IPS DF 19.7 (cell line): Measurements from ENCODE around the gene OTX1.

ENCODE experiments used
- DNase-seq: peaks from one replicate; pipeline ENCODE4 v3.0.0-alpha.2; 2013; ENCODE audit warnings: low read depth, low spot score

The OTX1 gene

DNA sequence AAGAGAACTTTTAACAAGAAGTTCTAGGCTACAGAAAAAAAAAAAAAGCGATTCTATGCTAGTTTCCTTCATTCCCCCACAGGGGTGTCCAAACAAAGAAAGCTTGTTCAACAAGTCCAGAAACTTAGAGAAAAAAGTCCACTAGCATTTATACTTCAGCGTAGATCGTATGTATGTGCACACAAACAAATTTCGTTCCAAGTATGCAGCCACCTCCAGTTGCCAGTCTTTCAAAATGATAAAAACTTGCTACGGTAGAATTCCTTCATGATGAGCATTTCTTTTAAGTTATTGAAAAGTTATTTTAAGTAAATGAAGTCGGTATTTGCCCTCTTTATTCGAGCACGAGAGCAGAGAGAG, 3.7 kb upstream of the OTX1 start:
- DNase-seq = no peak

DNA sequence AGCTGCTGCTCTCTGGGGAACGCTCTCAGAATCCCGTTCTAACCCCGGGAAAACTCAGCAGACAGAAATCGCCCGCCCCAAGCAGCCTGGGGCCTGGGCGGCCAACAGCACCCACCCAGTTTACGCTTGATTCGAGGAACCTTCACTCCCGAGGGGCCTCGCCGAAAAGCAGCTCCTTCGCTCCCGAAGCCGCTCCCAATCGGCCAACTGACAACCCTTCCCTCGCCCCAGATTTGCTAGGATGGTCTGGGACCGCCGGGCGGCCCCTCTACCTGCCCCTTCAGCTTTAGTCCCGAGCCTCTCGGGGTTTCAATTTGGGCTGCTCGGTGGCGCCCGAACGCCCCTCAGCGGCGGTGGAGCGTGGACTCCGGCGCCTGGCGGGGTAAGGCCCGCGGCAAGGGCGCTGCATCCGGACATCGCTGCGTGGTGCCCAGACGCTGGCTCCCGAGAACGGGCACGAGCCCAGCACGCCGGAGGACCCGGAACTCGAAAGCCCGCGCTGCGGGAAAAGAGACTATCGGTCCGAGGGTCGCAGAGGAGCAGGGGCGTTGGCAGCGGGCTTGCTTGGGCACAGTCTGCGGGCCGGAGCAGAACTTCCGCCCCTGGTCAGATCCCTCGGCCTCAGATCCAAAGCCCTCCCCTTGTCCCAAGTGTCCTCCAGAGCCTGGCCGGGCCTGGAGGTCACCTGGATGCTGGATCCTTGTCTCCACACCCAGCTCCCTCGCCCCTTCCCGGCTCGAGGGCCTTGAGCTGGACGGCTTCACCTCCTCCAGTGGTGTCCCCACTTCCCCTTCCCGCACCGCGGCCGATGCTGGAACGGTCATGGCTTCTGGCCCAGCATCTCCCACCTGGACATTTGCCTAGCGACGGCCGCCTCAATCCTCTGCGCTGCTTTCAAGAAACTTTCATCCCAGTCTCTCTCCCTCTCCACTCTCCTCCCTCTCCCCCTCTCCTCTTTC, 3.0 kb upstream of the OTX1 start:
- no peak for DNase-seq

DNA sequence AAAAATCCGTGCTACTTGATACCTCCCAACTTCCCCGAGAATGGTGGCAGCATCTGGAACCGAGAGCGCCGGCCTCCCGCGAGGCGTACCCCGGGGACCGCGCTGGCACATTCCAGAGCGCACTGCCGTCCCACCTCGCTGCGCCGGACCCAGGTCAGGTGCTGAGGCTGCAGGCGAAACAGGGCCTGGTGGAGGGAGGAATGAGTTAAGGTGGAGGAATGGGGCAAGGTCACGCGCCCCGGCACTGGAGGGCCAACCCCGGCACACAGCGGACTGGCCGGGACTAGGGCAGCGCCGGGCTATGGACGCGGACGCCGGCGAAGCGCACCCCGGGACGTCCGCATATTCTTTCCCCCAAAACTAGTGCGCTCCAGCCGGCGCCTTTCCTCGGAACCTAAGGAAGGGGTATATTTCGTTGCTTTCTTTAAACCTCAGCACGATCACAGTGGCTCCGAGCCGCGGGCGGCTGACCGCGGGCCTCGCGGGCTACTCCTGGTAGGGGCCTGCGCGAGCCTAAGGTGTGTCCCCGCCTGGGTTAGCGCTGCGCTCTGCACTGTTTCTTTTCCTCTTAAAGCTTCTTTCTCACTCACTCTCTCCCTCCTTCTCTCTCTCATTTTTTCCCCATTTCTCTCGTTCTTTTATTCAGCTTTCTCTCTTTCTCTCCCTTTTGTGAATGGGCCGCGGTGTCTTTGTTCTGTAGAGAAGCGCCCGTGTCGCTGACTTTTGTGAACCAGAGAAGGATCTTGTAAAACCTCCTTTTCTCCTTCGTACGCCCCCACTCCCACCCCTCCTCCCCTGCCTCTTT, 2.1 kb upstream of the OTX1 start:
- DNase-seq = no peak

DNA sequence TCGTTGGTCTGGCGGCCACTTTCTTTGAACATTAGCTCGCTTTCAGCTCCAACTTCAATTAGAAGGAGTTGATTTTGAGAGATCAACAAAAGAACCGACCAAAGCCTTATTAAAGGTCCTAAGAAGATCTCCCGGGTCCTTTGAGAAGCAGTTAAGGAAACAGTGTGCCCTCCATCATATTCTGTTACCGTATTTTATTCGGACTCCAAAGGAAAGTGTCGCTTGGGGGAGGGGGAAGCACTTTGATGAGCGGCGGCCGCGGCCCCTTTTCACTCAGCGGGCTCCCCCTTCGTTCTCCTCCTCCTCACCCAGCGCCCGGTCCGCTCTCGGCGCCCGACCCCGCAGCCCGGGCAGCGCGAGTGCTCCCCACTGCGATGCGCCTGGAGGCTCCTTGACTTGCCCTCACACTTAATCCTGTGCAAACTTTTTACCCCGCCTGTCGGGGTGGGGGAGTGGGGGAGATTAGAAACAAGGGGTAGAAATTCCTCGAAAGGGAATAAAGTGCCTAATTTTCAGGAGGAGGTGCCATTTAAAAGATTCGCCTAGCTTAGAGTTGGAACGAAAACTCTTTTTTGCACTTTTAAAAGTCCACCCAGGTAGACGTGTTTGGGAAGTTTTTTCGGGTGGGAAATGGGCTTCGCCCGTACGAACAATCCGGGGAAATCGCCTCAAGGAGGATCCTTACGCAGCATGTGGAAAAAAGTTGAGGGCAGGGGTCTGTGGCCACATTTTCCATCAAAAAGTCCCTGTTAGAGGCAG, 1.2 kb upstream of the OTX1 start:
- DNase-seq = no peak

DNA sequence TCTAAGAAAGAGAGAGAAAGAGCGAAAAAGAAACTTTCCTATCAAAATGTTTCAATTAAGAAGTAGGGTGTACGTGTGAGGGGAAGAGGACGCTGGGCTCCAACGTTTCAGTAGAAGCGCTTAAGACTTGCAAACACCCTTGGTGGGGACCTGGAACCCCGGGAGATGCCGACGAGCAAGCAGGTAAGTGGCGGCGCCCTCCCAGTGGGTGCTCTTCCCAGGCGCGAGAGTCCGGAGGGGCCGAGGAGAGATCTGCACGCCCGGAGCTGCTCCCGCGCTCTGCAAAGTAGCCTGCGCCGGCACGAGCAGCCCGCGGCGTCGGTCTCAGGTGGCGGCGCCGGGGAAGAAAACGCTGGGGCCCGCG, 678 bp upstream of the OTX1 start:
- no peak for DNase-seq

DNA sequence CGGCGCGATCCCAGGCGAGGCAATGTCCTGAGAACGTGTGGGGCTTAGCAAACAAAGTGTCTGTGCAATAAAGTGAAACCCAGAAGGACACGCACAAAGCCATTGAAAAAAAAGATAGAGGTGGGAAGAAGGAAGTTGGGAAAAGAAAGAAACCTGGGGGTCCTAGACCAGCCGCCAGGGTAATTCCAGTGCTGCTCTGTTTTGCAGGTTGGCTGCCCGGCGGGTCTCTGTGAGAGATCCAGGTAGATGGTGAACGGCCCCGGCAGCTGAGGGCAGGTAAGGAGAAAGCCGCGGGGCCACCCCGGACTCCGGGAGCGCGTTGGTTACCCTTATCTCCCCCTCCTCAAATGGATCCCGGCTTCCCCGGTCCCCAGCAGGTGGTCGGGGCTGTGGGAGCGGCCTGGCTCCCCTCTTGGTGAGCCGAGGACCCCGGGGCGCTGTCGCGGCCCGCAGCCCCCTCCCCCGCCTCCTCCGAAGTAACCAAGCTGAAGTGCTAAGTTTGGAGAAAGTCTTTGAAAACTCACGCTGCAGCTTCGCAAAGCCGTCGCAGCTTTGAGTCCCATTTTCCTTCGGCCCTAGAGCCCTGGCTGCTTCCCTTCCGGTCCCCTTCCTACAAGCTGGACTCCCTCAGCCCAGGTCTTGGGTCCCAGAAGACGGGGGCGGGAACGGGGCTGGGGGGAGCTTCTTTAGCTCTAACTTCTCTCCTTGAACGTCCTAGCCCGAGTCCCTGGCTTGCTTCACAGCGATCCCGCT, 588 bp downstream of the OTX1 start:
- DNase-seq = no peak

DNA sequence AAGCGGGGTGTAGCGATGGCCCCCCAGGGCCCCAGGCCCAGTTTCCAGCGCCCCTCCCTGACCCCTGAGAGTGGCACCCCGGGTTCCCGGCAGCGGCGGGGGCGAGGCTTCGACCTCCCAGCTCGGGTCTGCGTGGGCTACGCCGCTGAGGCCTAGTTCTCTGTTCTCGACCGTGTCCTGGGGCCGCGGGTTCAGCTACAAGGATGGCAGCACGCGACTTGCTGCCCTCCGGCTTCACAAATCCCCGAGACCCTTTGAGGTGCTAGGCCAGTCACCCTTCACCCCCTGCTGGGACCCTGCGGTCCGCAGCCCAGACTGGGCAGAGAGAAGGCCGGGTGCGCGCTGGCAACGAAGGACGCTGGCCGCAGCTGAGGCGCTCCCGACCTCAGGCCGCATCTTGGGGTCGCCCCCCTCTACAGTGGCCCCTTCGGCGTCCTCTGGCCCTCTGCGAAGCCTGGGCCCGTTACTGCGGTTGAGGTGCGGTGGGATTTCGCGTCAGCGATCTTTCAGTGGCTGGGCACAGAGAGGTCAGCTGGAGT, 1.2 kb downstream of the OTX1 start:
- DNase-seq = no peak

DNA sequence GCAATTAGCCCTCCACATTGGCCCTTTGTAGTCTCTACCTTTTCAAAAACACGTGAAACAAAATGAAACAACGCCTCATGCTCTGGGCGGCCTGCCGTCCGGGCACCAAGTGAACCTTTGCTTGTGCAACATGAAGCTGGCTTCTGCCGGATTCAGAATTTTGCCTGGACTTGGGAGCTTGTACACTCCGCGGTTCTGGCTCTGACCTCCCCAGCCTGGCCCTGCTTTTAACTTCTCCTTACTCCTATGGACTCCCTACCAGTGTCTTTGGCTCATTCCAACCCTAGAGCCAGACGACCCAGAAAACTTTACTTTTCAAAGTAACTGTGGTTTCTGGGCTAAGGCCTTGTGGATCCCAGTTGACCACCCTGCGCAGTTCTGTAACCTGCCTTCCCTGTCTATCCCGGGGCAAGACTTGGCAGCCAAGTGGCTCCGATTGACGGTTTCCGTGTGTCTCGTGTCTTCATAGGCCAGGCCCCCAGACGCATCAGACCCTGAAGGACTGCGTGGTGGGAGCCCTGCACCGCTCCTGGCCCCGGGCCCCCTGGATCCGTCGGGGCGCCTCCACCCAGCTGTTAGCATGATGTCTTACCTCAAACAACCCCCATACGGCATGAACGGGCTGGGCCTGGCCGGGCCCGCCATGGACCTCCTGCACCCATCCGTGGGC, 1.9 kb downstream of the OTX1 start:
- no peak for DNase-seq

DNA sequence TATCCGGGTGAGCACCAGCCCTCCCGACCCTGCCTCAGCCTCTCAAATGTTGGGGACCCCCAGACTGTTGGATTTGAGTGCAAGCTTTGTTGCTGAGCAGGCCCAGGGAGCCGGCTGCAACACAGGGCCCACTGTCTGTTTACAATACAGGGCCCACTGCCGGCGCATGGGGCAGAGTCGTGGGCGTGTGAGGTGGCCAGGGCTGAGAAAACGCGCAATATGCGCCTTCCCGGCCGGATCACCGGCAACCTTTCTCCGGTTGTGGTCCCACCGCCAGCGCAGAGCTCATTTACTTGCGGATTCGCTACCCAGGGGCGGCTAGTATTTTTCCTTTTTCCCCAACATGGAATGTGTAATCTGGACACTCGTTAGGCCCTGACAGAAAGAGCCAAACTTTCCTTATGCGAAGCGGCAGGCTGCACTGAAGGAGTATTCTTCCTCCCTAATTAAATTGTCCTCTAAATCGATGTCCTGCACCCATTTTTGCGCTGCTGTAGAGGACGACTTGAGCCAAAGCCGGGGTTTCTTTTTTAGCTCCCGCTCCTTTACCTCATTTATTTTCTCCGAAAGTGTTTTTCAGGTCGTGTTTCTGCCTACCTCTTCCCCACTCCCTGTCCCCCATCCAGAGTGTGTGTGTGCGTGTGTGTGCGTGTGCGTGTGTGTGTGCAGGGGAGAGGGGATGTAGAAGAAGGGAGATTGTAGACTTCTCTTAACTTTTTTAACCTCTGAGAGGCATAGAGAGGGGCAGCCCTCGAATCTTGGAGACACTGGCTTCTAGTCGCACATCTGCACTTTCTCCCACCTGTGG, 2.7 kb downstream of the OTX1 start:
- DNase-seq = no peak

DNA sequence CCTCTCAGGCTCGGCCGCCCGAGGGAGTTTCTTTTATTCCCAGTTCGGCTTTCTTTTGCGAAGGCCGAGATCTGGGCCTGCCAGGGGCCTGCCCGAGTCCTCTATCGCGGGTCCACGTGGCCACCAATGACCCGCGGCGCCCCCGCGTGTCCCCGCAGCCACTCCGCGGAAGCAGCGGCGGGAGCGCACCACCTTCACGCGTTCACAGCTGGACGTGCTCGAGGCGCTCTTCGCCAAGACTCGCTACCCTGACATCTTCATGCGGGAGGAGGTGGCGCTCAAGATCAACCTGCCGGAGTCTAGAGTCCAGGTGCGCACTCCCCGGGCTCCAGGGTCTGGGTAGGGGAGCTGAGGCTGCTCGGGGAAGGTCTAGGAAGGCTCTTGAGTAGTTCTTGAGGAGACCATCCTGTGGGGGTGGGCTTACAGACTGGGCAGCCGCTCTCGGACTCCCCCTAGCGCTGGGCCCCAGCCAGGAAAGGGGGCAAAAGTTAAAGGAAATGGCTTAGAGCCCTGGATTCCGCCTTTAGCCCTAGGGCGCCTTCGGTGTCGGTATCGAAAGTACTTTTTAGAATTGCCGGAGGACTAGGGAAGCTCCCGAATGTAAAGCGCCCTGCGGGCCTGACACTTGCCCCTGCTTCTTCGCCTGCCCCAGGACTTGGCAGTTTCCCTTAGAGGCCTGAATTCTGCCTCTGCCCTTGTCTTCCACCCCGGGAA, 3.4 kb downstream of the OTX1 start:
- no peak for DNase-seq

DNA sequence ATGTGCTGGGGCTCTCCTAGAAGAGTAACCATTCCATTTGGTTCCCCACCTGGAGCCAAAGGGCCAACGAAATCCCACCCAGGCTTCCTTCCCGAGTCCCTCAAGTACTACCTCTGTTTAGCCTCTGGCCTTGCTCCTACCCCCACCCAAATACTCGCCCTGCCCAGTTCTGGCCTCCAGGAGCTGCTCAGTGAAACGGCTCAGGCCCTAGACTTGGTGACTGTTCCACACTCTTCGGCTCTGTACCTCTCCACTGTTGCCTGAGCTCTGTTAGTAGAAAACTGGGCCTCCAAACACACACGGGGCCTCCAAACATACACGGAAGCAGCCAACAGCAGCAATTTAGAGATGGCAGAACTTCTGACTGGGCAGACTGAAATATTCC, 4.2 kb downstream of the OTX1 start:
- no peak for DNase-seq

DNA sequence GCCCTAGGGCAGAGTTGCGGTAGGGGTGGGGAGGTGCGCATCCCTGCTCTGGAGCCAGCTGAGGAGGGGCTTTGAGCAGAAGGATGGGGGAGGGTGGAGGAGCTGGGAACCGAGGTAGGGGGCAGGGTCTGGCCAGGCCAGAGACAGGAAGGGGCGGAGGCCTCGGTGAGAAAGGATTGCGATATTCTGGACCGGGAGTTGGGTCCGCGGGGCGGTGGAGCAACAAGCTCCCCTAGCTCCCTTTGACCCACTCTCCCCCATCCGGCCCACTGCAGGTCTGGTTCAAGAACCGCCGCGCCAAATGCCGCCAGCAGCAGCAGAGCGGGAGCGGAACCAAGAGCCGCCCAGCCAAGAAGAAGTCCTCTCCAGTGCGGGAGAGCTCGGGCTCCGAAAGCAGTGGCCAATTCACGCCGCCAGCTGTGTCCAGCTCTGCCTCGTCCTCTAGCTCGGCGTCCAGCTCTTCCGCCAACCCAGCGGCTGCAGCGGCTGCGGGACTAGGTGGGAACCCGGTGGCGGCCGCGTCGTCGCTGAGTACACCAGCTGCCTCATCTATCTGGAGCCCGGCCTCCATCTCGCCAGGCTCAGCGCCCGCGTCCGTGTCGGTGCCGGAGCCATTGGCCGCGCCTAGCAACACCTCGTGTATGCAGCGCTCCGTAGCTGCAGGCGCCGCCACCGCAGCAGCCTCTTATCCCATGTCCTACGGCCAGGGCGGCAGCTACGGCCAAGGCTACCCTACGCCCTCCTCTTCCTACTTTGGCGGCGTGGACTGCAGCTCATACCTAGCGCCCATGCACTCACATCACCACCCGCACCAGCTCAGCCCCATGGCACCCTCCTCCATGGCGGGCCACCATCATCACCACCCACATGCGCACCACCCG, 4.8 kb downstream of the OTX1 start:
- no peak for DNase-seq

DNA sequence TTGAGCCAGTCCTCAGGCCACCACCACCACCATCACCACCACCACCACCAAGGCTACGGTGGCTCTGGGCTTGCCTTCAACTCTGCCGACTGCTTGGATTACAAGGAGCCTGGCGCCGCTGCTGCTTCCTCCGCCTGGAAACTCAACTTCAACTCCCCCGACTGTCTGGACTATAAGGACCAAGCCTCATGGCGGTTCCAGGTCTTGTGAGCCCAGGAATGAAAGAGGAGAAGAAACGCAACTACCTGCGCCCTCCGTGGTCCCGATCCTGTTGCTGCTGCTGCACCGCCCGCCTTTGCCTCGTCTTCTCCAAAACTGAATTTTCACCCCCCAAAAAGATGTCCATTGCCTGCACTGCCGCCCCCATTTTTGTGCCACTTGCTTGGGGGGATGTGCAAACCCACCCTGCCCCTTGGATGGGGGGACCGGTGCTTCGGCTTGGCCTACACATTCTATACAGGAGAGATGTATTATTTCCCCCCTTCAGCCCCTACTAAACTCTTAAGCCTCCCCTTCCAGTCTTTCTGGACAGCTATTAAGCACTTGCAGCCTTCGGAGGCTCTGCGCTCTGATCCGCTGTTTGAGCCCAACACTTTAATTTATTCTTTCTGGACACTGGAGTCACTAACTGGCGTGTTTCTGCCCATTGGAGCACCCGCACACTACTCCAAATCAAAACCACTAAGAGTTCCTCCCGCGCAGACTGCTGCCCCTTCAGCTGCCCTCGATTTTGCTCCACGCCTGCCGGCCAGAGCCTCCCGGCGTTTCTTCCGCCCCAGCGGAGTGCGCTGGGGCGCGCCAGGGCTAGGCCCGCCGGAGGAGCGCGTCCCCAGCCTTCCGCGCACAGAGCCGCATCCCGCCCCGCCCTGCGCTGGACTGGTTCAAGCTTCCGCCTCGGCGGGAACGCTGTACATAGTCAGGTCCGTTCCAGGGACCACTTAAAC, 5.7 kb downstream of the OTX1 start:
- no peak for DNase-seq

DNA sequence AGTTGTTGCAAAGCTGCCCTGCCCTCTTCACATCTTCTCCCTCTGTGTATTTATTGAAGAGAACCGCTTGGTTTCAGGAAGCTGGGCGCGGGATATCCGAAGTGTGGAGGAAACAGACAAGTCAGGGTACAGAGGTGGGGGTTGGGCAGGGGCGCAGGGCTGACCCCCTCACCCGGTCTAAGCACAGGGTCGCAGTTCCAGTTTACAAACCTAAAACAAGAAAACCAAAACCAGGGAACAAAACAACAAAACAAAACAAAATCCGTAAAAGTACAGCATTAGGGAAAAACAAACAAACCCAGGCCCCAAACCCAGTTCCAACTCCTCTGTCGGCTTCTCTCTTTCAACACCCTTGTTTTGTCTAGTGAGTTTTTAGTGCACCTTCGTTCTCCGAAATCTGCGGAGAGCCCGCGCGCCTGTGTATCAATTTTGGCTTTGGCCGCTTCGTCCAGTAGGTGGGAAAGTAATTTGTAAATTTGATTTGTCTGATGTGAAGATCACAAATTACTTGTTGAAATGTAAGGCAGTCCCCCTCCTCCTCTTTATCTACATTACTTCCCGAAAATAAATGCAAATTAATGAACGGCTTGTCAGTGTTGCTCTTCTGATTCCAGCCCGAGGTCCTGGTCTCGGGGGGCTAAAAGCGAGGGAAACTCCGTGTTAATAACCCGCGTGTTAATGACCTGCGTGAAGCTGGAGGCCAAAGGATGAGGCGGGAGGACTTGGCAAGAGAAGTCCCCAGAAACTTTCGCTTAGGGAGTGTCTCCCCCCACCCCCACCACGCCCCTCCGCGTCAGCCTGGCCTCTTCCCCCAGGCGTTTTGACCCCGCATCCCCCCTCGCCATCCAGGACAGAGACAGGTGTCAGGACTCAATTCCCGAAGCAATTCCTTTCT, 6.9 kb downstream of the OTX1 start:
- no peak for DNase-seq

DNA sequence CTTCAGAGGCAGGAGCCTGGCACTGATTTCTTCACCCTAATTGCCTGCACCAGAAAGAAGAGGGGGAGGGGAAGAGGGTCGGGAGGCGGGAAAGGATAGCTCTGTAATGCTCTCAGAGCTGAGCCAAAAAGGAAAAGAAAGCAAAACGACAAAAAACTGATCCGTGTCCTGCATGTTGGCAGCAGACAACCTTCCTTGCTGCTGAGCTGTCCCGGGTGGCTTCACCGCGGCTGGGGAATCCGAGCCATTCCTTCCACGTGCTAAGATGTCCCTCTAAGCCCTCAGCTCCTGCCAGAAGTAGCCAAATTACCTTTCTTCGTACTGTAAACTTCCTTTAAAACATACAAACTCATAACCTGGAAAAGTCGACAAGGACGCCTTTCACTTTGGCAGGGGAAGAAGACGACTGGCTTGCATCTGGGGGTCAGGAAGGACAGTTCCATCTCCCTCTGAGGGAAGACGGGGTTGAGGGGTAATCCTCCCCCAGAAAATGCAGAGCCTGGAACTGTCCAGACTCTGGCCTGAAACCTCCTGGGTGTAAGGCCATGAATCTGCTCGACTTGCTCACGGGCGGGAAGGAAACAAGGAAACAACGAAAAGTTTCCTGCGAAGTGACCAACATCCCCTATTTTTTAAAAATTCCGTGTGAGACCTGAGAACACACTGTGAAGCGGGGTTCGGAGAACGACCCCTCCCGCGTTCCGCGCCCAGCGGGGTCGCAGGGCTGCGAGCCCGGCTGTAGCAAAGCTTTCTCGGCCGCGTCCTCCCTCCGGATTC, 7.7 kb downstream of the OTX1 start:
- no peak for DNase-seq
